HUES48 (cell line): ENCODE measurements around the gene POU6F2.

ENCODE experiments used
- H3K27ac ChIP-seq: one replicate; pipeline ENCODE4 v1.7.0; 2013; ENCODE audit warnings: low read depth, low read length, inconsistent platforms
- H3K27me3 ChIP-seq: 2 replicates; pipeline ENCODE4 v1.6.1; 2013; ENCODE audit warnings: mild to moderate bottlenecking, low read length; ENCODE audit not compliant: control insufficient read depth, insufficient read depth
- H3K36me3 ChIP-seq: 2 replicates; pipeline ENCODE4 v1.6.1; 2013; ENCODE audit warnings: low read length; ENCODE audit not compliant: control insufficient read depth, insufficient read depth
- H3K4me1 ChIP-seq: 2 replicates; pipeline ENCODE4 v1.6.1; 2013; ENCODE audit warnings: mild to moderate bottlenecking, low read length; ENCODE audit not compliant: control insufficient read depth, insufficient read depth
- H3K4me3 ChIP-seq: 2 replicates; pipeline ENCODE4 v1.5.1; 2013; ENCODE audit warnings: mild to moderate bottlenecking, low read depth, low read length
- H3K9ac ChIP-seq: 2 replicates; pipeline ENCODE4 v1.6.1; 2013; ENCODE audit warnings: mild to moderate bottlenecking, low read depth, low read length, moderate library complexity
- H3K9me3 ChIP-seq: 2 replicates; pipeline ENCODE4 v1.6.1; 2013; ENCODE audit warnings: low read length; ENCODE audit not compliant: control insufficient read depth, insufficient read depth

POU6F2 gene

DNA sequence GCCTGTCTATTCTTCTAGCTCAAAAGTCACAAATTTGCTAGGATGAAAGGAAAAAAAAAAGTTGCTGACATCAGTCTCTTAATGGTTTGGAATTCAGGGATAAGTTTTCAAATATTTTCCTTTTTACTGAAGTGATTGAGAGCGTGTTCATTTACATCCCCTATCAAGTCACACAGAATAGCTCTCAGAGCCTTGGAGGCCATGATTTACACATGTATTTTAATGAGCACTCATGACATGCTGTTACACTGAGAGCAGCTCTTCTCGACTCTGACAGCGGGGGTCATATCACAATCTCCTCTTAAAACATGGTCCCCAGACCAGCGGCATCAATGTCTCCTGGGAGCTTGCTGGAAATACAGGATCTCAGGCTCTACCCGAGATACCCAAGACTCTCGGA, 232.7 kb downstream of the POU6F2 start:
- H3K27ac ChIP-seq = no peak overlapping the region
- no peak overlapping the region for H3K9ac ChIP-seq
- H3K36me3 ChIP-seq = no peaks in the 10 kb centered on the region
- no peaks in the 10 kb centered on the region for H3K4me1 ChIP-seq
- H3K27me3 ChIP-seq = no peaks in the 10 kb centered on the region
- no peaks in the 10 kb centered on the region for H3K9me3 ChIP-seq
- no peak overlapping the region for H3K4me3 ChIP-seq

DNA sequence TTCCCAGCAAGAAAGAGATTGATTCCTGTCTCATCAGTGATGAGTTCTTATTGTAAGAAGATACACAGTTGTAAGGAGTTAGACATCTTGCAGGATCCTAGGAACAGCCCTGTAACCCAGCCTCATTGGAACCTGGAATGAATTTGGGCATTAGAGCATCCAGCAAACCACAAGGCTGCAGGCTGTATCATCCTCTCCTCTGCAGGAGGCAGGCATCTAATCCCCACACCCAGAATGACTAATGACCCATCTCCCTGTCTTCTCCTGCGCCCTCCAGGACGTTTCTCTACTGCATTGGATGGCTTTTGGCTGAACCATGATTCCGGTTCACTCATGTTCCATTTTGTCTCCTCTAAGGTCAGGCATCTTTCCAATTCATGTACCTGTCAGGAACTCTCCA, 233.9 kb downstream of the POU6F2 start:
- Histone ChIP-seq H3K4me3 (no peak overlapping the region), H3K9ac (no peak overlapping the region), H3K4me1 (no peaks in the 10 kb centered on the region), H3K27me3 (no peaks in the 10 kb centered on the region), H3K36me3 (no peaks in the 10 kb centered on the region), H3K27ac (no peak overlapping the region), H3K9me3 (no peaks in the 10 kb centered on the region)

DNA sequence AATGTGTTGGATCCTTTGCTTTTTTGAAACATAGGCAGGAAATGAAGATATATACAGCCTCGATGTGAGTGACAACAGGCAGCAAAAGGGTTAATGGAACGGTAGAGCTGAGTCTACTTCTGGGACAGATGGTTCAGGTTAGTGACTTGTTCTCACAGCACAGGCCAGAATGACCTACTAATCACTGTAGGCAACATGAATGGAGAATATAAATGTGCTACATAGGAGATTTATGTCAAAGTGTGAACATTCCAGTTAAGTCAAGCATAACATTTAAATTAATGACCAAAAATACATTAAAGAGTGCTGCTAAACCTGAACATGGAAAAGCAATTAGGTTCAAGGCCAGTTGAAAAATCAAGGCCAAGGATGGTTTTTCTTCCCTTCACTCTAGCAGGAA, 235.2 kb downstream of the POU6F2 start:
- Histone ChIP-seq H3K9me3 (no peaks in the 10 kb centered on the region), H3K27ac (no peak overlapping the region), H3K27me3 (no peaks in the 10 kb centered on the region), H3K4me3 (no peak overlapping the region), H3K36me3 (no peaks in the 10 kb centered on the region), H3K9ac (no peak overlapping the region), H3K4me1 (no peaks in the 10 kb centered on the region)

DNA sequence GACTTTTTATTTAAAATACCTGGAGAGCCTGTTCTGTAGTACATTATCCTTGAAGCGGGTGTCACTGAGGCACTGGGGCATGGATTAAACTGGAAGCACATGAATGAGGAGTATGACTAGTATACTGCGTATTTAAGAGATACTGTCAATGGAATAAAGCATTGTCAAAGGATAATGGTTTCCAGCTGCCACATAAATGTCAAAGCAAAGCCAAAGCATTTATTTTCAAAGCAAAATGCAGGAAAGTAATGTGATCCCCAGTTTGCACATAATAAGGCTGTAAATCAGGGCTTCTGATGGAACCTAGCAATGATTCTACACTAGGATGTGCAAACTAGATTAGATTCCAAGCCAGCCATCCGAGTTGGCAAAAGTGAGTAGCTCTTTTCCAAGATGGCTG, 240.1 kb downstream of the POU6F2 start:
- H3K4me1 ChIP-seq = no peaks in the 10 kb centered on the region
- H3K9ac ChIP-seq = no peak overlapping the region
- H3K36me3 ChIP-seq = no peaks in the 10 kb centered on the region
- no peaks in the 10 kb centered on the region for H3K27me3 ChIP-seq
- no peak overlapping the region for H3K27ac ChIP-seq
- no peak overlapping the region for H3K4me3 ChIP-seq
- H3K9me3 ChIP-seq = no peaks in the 10 kb centered on the region

DNA sequence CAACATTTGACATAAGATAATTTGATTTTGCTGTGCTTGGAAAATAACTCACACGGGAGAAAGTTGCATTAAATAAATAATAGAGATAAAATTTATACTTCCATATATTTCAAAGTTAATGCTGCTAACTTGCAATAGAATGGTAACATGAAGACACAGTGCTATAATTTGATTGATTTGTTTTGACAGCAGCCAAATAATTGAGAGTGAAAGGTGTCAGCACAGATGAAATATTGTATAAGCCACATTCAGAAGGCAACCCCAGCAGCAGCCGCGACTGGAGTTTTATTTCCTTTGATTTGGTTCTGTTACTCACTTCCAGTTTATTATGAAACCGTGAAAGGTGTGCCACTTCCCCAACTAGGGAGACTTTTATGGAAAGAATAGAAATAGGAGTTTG, 242.2 kb downstream of the POU6F2 start:
- Histone ChIP-seq H3K4me1 (no peaks in the 10 kb centered on the region), H3K27me3 (no peaks in the 10 kb centered on the region), H3K4me3 (no peak overlapping the region), H3K36me3 (no peaks in the 10 kb centered on the region), H3K9me3 (no peaks in the 10 kb centered on the region), H3K9ac (no peak overlapping the region), H3K27ac (no peak overlapping the region)

DNA sequence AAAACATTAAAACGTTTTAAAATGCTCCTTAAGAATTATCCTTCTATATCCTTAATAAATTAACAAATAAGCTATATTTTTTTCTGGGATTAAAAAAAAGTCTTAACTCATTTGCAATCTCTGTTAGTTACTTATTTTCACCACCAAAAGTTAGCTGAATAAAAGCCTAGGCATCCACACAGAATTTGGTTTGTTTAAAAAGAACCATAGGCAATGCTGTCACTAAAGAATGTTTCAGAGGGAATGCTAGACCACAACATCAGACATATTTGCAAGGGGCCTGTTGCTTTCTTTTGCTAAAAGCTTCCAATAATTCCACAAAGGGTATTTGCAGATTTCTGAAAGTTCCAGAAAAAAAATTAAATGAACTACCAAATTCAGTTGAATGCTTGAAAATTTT, 244.2 kb downstream of the POU6F2 start:
- Histone ChIP-seq H3K4me3 (no peak overlapping the region), H3K9ac (no peak overlapping the region), H3K4me1 (no peaks in the 10 kb centered on the region), H3K9me3 (no peaks in the 10 kb centered on the region), H3K36me3 (no peaks in the 10 kb centered on the region), H3K27ac (no peak overlapping the region), H3K27me3 (no peaks in the 10 kb centered on the region)

DNA sequence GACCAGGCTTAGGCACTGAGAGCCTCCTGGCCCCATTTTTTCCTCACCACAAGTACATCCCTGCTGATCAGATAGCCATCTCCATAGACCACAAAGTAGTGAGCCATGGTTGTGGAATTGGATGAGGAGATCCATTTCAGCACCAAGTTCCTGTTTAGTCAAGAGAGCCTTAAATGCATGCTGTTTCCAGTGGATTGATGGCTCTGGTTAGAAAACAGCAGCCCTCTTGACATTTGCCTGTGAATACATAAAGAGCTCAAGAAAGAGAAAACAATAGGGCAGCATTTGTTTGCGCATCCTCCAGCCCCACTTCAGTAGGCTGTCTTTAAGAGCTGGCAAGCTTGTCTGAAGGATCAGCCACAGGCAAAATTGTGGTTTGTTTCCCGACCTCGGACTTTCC, 251.2 kb downstream of the POU6F2 start:
- no peak overlapping the region for H3K27ac ChIP-seq
- no peak overlapping the region for H3K4me3 ChIP-seq
- no peaks in the 10 kb centered on the region for H3K36me3 ChIP-seq
- peaks cover 15% of the 10 kb centered on the region for H3K4me1 ChIP-seq
- no peaks in the 10 kb centered on the region for H3K27me3 ChIP-seq
- no peaks in the 10 kb centered on the region for H3K9me3 ChIP-seq
- H3K9ac ChIP-seq = no peak overlapping the region

DNA sequence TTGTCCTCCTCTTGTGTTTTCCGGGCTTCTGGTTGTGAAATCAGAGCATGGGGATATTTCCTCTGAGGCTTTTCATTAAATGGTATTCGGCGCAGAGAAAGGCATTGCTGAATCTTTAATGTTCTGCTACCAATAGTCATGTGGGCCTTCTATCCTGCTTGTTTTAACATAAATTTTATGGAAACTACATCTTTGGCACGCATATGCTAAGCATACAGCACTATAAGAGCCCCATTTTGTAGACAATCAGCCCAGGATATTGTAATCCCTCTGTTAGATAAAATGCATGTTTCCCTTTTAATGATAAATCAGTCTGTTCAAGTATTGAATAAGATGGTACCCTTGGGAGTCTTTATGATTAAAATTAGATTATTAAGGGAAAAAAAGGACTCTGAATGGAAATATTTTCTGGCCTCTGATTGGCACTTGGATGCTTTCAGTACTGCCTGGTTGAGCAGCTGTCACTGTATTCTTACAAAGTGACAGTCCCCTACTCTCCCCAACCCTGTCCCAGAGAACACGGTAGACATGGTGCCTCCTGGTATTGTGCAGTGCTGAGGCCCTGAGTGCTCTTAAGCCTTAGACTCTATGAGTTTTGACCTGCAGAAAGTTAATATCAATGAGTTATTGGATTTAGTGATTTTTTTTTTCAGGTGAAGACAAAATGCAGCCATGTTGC, 256.3 kb downstream of the POU6F2 start:
- Histone ChIP-seq H3K4me1 (peaks cover 7% of the 10 kb centered on the region), H3K36me3 (no peaks in the 10 kb centered on the region), H3K4me3 (no peak overlapping the region), H3K27me3 (no peaks in the 10 kb centered on the region), H3K27ac (no peak overlapping the region), H3K9ac (no peak overlapping the region), H3K9me3 (no peaks in the 10 kb centered on the region)

DNA sequence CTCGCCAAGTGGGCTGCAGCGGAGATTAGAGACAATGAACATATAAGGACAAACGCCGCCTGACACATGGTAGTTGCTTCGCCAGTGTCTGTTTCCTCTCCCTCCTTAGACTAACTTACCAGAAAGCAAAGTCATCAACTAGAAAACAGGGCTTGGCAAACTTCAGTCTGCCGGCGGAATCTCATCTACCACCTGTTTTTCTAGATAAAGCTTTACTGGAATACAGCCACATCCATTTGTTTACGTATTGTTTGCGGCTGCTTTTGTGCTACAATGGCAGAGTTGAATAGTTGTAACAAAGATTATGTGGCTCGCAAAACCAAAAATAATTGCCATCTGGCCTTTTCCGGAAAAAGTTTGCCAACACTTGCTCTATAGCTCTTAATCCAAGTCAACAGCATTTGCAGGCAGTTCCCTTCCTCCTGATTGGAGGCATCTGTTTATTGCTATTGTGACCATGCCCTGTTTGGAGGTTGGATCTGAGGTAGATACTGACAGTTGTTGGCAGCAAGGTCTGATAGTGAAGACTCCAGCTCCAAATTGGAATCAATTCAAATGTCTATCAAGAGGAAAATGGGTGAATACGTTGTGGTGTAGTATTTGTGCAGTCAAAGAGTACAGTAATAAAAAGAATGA, 260.6 kb downstream of the POU6F2 start:
- H3K4me1 ChIP-seq = no peaks in the 10 kb centered on the region; the same call in 1 of the 2 replicates
- no peak overlapping the region for H3K9ac ChIP-seq
- H3K9me3 ChIP-seq = peaks cover 11% of the 10 kb centered on the region; the same call in 1 of the 2 replicates
- H3K27me3 ChIP-seq = no peaks in the 10 kb centered on the region
- H3K27ac ChIP-seq = no peak overlapping the region
- H3K4me3 ChIP-seq = no peak overlapping the region
- H3K36me3 ChIP-seq = no peaks in the 10 kb centered on the region

DNA sequence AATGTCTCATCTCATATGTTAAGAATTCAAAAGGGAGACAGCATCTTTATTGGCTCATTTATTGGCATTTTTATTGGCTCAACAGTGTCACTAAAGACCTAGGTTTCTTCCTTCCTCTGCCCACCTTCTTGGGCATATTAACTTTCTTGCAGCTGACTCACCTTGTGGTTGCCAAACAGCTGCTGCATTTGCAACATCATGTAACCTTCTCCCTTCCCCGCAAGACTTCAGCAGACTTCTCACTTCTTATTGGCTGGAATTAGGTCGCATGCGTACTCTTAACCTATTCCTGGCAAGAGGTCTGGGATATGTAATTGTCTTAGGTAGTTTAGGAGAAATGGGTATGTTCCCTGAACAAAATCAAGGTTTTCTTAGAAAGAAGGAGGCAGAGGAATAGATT, 263.2 kb downstream of the POU6F2 start:
- H3K27ac ChIP-seq = no peak overlapping the region
- peaks cover 11% of the 10 kb centered on the region; the same call in 1 of the 2 replicates for H3K9me3 ChIP-seq
- H3K27me3 ChIP-seq = no peaks in the 10 kb centered on the region
- no peaks in the 10 kb centered on the region; the same call in 1 of the 2 replicates for H3K4me1 ChIP-seq
- H3K36me3 ChIP-seq = no peaks in the 10 kb centered on the region
- H3K4me3 ChIP-seq = no peak overlapping the region
- H3K9ac ChIP-seq = no peak overlapping the region

DNA sequence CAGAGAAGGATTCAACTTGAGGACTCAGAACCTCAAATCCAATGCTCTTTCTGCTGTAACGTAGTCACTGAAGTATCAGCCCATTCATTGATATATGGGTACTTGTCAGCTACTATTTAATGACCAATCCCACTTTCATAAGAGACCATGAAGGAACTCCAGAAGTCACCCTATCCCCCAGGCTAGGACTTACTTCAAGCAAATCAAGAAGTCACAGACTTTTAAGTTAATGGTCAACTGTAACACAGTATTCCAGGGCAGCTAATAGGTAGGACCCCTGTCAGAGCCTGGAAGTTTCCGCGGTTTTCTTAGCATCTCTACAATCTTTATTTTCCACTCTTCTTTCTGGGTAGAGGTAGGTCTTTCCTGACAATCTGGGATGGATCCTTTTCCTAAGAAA, 269.9 kb downstream of the POU6F2 start:
- no peaks in the 10 kb centered on the region for H3K27me3 ChIP-seq
- H3K9ac ChIP-seq = no peak overlapping the region
- no peaks in the 10 kb centered on the region for H3K36me3 ChIP-seq
- no peak overlapping the region for H3K27ac ChIP-seq
- H3K9me3 ChIP-seq = 0 out of 2 replicates have a peak, but pooled peaks cover 2% of the 10 kb centered on the region
- peaks cover 14% of the 10 kb centered on the region for H3K4me1 ChIP-seq
- H3K4me3 ChIP-seq = no peak overlapping the region
